Measurements from ENCODE around the gene NPPB.

- TF ChIP-seq EZH2phosphoT487 (IDR thresholded peaks at IDR 0.05; ENCODE audit: borderline replicate concordance) = no peak
- TF ChIP-seq CTCF (conservative IDR thresholded peaks at IDR 0.05; ENCODE audit: low read length) = no peak
Observed at GRCh38 chr1:11831945-11832725, 26.6 kb downstream of the NPPB start.
